Measurements from ENCODE around the gene TMPRSS4.

DNA sequence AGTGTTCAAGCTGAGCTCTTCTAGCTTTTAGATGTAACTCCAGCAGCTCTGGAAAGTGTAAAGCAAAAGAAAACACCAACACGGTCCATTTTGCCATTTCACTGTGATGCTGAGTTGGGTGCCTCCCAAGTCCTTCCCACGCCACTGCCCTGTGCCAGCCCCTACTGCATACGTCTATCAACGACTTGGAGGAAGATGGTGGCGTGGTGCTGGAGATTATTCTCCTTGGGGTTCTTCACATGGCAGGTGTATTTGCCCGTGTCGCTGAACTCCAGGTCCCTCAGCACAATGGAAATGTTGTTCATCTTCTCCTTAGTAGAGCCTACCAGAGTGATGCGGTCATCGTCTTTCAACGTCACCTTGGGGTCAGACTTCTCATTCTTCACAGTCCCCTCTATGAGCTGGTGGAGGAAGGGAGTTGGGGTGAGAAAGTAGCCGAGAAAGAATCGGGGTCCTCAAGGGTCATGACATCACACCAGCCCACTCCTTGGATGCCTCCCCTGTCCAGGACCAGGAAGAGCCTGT, 66.8 kb downstream of the TMPRSS4 start:
- TF ChIP-seq, protein P1, sequence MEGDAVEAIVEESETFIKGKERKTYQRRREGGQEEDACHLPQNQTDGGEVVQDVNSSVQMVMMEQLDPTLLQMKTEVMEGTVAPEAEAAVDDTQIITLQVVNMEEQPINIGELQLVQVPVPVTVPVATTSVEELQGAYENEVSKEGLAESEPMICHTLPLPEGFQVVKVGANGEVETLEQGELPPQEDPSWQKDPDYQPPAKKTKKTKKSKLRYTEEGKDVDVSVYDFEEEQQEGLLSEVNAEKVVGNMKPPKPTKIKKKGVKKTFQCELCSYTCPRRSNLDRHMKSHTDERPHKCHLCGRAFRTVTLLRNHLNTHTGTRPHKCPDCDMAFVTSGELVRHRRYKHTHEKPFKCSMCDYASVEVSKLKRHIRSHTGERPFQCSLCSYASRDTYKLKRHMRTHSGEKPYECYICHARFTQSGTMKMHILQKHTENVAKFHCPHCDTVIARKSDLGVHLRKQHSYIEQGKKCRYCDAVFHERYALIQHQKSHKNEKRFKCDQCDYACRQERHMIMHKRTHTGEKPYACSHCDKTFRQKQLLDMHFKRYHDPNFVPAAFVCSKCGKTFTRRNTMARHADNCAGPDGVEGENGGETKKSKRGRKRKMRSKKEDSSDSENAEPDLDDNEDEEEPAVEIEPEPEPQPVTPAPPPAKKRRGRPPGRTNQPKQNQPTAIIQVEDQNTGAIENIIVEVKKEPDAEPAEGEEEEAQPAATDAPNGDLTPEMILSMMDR (conservative IDR thresholded peaks at IDR 0.05; ENCODE audit: low read length): no peak
- TF ChIP-seq EZH2phosphoT487 (IDR thresholded peaks at IDR 0.05; ENCODE audit: borderline replicate concordance): no peak
